ENCODE data around the gene SMC2.
A peak's percentile ranks its signal among the peaks of the same experiment; 100 is the strongest.

SMC2 gene

GRCh38 chr9:104104360-104104759, 10.3 kb downstream of the SMC2 start:
- DNase-seq (ENCODE audit: low read depth): no peak

DNA sequence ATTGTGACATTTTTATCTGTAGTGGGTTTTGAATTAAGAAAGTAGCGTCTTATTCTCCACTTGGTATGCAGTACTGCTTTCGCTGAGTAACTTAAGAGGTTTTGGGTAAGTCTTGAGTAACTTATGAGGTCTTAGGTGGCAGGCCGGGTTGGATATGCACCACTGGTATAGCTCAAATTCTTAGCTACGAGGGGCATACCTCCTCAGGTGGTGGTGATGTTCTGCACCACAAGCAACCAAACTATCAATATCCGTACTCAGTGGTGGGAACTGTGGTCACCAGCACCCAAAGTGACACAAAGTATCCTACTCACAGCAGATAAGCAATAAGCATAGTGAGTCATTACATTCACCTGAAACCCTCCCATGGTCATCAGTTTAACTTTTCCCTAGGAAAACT, 13.7 kb downstream of the SMC2 start:
- no peak for DNase-seq (ENCODE audit: low read depth)

GRCh38 chr9:104108315-104108714, 14.2 kb downstream of the SMC2 start:
- no peak for DNase-seq (ENCODE audit: low read depth)

- DNase-seq (ENCODE audit: low read depth): no peak
Measured at GRCh38 chr9:104110509-104110908, 16.4 kb downstream of the SMC2 start.

- peak; percentile 7 for DNase-seq (ENCODE audit: low read depth)
Measured at GRCh38 chr9:104118916-104119315, 24.8 kb downstream of the SMC2 start.

GRCh38 chr9:104121022-104121421, 26.9 kb downstream of the SMC2 start:
- no peak for DNase-seq (ENCODE audit: low read depth)

- no peak for DNase-seq (ENCODE audit: low read depth)
Measured at GRCh38 chr9:104138243-104138868, 44.2 kb downstream of the SMC2 start.

DNA sequence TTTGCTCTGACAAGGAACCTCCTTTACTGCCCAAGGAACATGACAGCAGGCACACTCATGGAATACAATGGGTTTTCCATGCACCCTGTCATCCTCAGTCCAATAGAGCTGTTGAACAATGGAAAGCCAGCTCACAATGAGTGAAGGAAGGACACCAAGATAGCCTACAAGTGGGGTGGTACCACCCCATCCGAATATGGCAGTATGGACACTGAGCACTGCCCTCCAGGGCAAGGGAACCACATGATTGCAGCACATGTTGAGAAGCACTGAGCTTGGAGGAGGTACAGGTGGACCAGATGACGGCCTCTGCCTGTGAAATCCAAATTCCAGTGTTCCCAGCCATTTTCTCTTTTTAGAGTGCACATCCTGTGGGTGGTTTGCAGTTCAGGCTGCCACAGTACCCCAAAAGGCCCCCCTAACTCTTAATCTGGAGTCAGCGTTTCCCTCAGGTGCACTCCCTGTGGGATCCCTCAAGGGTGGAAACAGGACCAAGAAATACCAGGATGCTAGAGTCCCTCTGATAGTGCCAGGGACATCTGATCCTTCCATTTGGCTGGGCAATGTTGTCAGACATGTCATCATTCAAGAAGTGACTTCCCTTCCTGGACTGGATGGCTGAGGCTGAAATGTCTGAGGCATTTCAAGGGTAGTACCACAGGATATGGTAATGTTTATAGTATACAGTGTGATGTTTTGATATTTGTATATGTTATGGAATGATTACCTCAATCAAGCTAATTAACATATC, 48.9 kb downstream of the SMC2 start:
- no peak for DNase-seq (ENCODE audit: low read depth)

DNA sequence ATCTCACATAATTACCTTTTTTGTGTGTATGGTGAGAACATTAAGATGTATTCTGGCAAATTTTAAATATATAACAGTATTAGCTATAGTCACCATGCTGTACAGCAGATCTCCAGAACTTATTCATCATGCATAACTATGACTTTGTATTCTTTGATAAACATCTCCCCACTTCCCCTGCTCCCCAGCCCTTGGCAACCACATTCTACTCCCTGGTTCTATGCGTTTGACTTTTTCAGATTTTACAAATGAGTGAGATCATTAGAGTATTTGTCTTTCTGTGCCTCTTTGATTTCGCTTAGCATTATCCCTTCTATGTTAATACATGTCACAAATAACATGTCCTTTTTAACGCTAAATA, 49.4 kb downstream of the SMC2 start:
- no peak for DNase-seq (ENCODE audit: low read depth)

DNA sequence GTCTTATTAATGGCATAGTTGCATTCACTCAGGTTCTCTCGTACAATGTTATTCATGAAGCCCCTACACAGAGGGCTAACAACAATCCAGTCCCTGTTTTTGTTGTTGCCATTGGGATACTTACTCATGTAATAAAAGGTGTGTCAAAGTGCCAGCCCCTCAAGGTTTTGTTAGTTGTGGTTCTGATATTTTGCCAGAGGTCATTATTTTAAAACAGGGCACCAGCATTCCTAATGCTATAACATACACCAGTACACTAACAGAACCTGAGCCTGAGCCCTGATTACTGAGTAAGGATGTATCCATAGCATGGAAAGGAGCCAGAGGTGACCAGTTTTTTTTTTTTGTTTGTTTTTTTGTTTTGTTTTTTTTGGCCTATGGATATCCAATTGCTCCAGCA, 50.2 kb downstream of the SMC2 start:
- no peak for DNase-seq (ENCODE audit: low read depth)

DNA sequence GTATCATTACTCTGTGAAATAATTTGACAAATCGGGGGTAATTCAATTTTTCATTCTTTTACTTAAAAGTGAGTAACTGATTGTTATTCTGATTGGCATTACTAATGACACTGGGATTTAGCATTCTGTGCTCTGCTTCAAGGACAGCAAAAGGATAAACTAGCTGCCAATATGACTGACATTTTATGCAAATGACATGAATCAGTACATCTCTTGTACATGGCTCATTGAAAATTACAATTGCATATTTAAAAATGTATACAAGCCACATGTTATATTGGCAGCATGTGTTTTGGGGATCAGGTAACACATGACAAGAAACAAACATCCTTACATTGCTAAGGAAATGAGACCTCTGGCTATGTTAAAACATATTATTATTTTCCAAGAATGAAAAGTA, 79.0 kb downstream of the SMC2 start:
- no peak for DNase-seq (ENCODE audit: low read depth)

GRCh38 chr9:104177003-104177611, 83.0 kb downstream of the SMC2 start:
- peak; percentile 23 for DNase-seq (ENCODE audit: low read depth)

DNA sequence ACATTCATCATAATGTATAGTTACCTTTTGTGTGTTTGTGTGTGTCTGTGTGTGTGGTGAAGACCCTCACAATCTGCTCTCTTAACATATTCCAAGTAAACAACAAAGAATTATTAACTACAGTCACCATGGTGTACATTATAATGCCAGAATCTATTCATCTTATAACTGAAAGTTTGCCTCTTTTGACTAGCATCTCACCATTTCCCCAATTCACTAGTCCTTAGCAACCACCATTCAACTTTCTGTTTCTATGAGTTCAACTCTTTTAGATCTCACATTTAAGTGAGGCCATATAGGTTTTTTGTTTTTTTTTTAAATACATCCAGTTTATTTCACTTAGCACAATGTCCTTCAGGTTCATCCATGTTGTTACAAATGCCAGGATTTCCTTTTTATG, 83.6 kb downstream of the SMC2 start:
- DNase-seq (ENCODE audit: low read depth): no peak

All from iris pigment epithelial cell (primary cell).